GM18526 (cell line): ENCODE measurements around the gene NANOS2.

Source experiments
- POLR2A ChIP-seq: IDR thresholded peaks from 3 replicates; pipeline ENCODE4 v1.6.1; 2011; ENCODE audit not compliant: insufficient read length; ENCODE audit errors: extremely low read depth

Gene NANOS2

DNA sequence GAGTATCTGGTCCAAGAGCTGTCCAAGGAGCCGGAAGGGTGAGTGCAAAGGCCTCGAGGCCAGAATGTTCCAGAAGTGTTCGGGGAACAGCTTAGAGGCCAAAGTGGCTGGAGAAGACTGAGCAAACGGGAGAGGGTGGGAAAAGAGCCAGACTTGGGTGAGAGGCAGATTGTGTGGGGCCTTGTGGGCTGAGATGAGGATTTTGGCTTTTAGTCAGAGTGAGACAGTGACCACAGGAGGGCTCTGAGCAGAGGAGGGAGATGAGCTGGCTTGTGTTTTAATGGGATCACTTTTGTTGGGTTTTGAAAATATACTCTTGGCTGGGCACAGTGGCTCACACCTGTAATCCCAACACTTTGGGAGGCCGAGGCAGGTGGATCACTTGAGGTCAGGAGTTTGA, 5.6 kb downstream of the NANOS2 start:
- no peak for TF ChIP-seq POLR2A

GRCh38 chr19:45906221-45906620, 8.4 kb downstream of the NANOS2 start:
- TF ChIP-seq POLR2A = no peak

DNA sequence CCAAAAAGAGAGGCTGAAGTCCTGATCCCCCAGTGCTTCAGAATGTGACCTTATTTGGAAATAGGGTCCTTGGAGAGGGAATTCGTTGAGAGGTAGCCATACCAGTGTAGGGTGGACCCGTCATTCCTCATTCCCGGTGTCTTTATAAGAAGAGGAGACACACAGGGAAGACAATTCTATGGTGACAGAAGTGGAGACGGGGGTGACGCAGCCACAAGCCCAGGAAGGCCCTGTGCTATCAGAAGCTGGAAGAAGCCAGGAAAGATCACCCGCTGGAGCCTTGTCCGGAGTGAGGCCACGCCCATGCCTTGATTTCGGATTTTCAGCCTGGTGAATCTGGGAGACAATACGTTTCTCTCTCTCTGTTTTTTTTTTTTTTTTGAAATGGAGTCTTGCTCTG, 9.6 kb downstream of the NANOS2 start:
- TF ChIP-seq POLR2A = no peak

- peak; percentile 80 for TF ChIP-seq POLR2A
Observed at GRCh38 chr19:45902651-45903625, 11.6 kb downstream of the NANOS2 start.

DNA sequence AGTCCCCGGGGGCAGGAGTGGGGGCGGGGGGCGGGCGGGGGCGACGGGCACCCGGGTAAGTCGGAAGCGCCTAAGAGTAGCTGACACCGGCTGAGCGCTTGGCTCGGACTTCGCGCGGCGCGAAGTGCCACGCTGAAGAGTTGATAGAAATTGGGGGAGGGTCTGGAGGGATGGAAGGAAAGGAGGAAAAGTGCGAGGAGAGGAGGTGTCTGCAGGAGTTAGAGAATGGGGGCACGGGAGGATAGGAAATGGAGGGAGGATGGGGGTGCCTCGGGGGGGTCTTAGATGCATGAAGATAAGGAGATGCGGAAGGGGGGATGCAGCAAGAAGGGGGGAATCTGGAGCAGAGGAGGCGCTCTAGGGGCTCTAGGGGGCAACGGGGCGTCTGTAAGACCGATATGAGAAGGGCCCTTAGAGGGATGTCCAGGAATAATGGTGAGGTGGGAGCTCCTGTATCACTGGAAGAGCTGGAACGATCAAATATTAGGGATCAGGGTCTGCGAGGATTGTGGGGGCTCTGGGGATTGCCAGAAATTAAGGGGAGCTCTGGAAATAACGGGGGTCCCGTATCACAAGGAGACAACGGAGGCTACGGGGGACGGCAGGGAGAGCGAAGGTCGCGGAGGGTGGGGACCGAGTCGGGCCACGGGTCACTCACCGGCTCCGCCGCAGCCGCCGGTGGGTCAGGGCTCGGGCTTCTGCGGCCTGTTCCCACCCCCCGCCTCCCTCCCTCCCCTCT, 12.5 kb downstream of the NANOS2 start, which contains the start of gene MYPOP:
TSS of gene MYPOP (minus strand) at position 702 of the 739 bp plus-strand sequence. CDS start 840 bp downstream, outside the sequence.
- no peak for TF ChIP-seq POLR2A

DNA sequence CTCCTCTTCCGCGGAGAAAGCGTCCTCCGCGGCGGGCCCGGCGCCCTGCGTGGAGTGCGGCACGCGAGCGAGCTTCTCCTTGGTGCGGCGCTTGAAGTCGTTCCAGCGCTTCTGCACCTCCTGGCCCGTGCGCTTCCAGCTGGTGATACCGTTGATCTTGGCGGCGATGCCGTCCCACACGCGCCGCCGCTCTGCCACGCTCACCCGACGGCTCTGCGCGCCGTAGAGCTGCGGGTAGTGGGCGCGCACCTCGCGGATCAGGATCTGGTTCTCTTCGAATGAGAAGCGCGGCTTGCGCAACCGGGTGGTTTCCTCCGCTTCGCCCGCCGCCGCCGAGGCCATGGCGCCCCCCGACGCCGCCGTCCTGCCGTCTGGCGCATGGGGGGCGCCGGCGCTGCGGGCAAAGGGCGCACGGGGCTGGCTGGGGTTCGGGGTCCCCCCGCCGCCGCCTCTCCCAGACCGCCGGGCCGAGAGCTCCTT, 13.1 kb downstream of the NANOS2 start:
- TF ChIP-seq POLR2A = no peak

DNA sequence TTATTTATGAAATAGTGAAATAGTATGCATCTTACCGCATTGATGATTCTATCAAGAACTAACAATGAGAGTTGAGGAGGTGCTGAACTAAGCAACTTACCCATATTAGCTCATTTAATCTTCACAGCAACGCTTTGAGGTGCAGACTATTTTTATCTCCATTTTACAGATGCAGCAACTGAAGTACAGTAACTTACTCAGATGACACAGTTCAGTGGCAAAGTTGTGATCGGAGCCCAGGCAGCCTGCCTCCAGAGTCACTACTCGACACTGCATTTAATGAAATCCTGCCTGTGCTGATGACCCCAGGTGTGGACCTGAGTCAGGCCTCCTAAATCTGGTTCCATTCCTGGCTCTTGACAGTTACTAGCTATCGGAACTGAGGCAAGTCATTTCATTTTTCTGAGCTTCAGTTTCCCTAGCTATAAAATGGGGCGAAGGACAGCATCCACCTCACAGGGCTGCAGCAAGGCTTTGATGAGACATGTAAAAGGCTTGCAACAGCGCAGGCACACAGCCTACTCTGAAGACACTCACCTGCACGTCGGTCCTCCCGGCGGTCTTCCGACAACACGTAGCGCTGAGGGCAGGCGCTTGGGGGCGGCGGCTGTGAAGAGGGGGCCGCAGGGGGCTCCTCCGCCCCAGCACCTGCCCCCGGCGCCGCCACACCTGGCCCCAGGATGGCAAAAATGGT, 13.7 kb downstream of the NANOS2 start:
- TF ChIP-seq POLR2A = no peak

- TF ChIP-seq POLR2A = no peak
Observed at GRCh38 chr19:45899919-45900589, 14.5 kb downstream of the NANOS2 start.

DNA sequence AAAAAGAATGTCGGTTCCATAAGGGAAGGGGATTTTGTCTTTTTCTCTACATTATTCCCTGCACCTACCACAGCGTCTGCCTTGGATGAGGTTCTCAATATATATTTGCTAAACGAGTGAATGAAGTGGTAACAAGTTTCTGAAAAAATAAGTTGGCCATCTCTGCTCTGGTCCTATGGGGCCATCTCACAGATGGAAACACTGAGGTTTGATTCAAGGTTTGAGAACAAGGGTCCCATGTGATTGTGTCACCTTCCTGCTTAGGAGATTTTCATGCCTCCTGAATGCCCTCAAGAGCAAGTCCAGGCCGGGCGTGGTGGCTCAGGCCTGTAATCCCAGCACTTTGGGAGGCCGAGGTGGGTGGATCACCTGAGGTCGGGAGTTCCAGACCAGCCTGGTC, 15.3 kb downstream of the NANOS2 start:
- TF ChIP-seq POLR2A = no peak

- no peak for TF ChIP-seq POLR2A
Observed at GRCh38 chr19:45897261-45897812, 17.2 kb downstream of the NANOS2 start.

- no peak for TF ChIP-seq POLR2A
Observed at GRCh38 chr19:45895519-45895972, 19.0 kb downstream of the NANOS2 start.

- TF ChIP-seq POLR2A = no peak
Observed at GRCh38 chr19:45890877-45891276, 23.7 kb downstream of the NANOS2 start.

GRCh38 chr19:45889210-45889885, 25.2 kb downstream of the NANOS2 start:
- no peak for TF ChIP-seq POLR2A
